Measurements from ENCODE around the gene ETFA.

The ETFA gene

GRCh38 chr15:76311100-76311953, at the start of gene ETFA:
ETFA (minus strand) TSS chr15:76311469; CDS start chr15:76311388, 81 bp downstream.
- DNase-seq (ENCODE audit: low spot score): peak; percentile 96

GRCh38 chr15:76360416-76360815, 49.1 kb upstream of the ETFA start:
- no peak for DNase-seq (ENCODE audit: low spot score)

GRCh38 chr15:76359152-76359551, 47.9 kb upstream of the ETFA start:
- no peak for DNase-seq (ENCODE audit: low spot score)

GRCh38 chr15:76358453-76358852, 47.2 kb upstream of the ETFA start:
- no peak for DNase-seq (ENCODE audit: low spot score)

- DNase-seq (ENCODE audit: low spot score): no peak
Observed at GRCh38 chr15:76354823-76355440, 43.7 kb upstream of the ETFA start.

- no peak for DNase-seq (ENCODE audit: low spot score)
Observed at GRCh38 chr15:76353903-76354302, 42.6 kb upstream of the ETFA start.

GRCh38 chr15:76353023-76353577, 41.8 kb upstream of the ETFA start:
- no peak for DNase-seq (ENCODE audit: low spot score)

DNA sequence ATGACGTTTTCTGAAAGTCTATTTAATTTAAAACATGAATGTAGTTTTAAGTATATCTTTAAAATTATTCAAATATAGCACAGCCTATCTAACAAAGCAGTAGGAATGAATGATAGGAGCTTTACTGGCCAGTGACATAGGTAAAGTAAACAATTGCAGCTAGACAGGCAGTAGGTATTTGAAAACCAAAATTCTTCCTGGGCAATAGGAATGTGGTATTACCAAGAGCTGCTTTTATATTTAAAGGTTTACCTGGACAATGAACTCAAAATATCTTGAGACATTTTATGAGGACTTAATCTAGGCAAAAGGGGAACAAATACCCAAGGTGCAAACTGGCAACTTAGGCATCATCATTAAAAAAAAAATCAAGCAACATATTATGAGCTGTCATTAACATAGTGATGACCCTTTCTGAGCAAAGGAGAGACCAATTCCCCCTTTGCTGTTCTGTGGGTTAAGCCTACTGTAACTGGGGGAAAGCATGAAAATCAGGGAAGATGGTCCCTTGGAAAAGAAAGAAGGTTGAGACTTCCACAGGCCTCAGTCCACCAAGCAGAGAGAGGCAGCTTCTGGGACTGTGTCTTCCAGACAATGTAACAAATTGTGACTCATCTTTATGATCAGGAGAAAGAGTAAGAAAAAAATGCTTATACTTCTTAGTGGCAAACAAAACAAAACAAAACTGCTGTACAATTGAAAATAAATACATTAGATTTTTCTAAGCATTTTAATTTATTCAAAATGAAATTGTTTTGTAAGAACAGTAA, 38.2 kb upstream of the ETFA start:
- DNase-seq (ENCODE audit: low spot score): no peak

DNA sequence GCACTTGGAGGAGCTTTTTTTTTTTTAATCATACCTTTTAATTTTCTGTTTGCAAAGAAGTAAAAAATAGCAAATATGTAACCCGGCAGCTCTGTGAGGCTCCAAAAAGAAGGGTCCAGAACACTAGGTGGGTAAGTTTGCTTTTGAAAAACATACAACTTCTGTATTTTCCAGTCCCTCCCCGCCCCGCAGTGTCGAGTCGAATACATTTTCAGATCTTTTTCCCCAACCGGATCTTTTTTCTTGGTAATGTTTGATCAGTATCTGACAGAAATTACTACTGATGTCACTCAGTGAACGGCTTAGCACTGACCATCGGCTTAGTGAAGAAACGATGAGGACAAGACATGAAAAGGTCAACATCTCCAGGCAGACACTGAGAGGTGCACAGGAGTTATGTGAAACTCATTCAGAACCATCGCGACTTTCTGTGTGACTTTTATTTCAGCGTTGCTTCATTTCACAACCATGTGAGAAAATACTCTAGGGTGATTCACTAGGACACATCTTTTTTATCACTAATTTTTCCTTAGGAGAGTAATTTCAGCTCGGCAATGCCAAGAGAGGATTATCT, 36.3 kb upstream of the ETFA start:
- DNase-seq (ENCODE audit: low spot score): no peak

GRCh38 chr15:76346669-76347481, 35.6 kb upstream of the ETFA start:
- DNase-seq (ENCODE audit: low spot score): no peak

GRCh38 chr15:76345880-76346668, 34.8 kb upstream of the ETFA start:
- DNase-seq (ENCODE audit: low spot score): no peak

- no peak for DNase-seq (ENCODE audit: low spot score)
Observed at GRCh38 chr15:76345583-76345879, 34.3 kb upstream of the ETFA start.

GRCh38 chr15:76344893-76345582, 33.8 kb upstream of the ETFA start:
- no peak for DNase-seq (ENCODE audit: low spot score)

- no peak for DNase-seq (ENCODE audit: low spot score)
Observed at GRCh38 chr15:76343313-76343996, 32.2 kb upstream of the ETFA start.

DNA sequence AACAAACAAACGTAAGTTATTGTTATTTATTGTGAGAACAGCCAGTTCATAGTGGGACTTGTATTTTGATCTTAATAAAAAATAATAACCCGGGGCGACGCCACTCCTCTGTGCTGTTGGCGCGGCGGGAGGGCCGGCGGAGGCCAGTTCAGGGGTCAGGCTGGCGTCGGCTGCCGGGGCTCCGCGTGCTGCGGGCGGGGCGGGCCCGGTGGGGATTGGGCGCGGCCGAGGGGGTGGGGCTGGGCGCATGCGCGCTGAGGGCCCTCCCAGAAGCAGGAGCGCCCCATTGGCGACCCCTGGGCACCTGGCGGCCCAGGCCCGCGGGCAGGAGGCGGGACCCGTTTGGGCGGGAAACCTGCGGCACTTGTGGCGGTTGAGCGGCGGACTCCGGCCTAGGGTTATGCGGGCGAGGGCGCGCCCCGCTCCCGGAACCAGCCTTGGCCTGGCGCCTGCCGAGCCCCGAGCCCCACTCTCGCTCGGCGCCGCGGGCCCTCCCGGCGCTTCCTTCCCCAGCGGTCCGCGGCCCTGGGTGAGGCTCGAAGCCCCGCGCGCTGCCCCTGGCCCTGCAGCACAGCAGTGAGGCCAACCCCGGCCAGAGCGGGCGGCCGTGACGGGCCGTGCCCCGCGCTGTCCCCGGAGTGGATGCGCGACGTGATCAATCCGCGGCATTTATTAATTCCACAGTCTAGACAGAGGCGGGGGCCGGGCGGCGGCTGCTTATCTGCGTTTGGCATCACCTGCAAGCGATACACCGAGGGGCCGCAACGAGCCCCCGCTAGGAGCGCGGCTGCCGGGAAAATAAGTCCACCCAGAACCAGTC, 31.3 kb upstream of the ETFA start:
- DNase-seq (ENCODE audit: low spot score): no peak

DNA sequence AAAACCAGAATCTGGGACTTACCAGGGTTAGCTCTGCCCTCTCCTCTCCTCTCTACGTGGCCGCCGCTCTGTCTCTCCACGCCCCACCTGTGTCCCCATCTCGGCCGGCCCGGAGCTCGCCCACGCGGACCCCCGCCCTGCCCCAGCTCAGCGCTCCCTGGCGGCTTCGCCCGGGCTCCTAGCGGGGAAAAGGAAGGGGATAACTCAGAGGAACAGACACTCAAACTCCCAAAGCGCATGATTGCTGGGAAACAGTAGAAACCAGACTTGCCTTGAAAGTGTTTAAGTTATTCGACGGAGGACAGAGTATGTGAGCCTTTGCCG, 30.8 kb upstream of the ETFA start:
- DNase-seq (ENCODE audit: low spot score): no peak

- no peak for DNase-seq (ENCODE audit: low spot score)
Observed at GRCh38 chr15:76341366-76342057, 30.2 kb upstream of the ETFA start.

GRCh38 chr15:76340803-76341365, 29.6 kb upstream of the ETFA start:
- DNase-seq (ENCODE audit: low spot score): no peak

Data from COLO829 (cell line).